Measurements from ENCODE around the gene ARMCX6.
"Not testable (repeated sequence)": the region's sequence is repeated elsewhere in the genome, so short reads cannot be mapped to it uniquely, and the experiment has no call there.

Gene ARMCX6

DNA sequence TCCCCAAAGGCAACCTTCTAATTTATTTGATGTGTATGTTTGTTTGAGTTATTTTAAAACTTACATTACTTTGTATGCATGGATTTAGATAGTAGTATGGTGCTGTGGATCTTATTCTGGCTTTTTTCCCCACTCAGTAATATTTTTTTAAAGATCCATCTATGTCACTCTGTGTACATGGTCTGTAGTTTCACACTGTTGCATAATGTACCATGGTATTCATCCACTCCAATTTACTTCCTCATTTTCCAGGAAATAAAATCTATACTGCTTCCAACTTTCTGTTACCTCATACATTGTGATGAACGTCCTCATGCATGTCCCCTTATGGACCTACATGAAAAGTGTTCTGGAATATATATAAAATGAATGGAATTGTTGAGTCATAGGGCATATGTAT is 24.3 kb upstream of the ARMCX6 start:
- no peak for DNase-seq (ENCODE audit: low read depth, low spot score)
- H3K4me3 ChIP-seq (ENCODE audit: insufficient read length, low read depth): no peak overlapping the region
- no peaks in the 10 kb centered on the region for H3K9me3 ChIP-seq (ENCODE audit: insufficient read depth, low read length)
- TF ChIP-seq YY1 (IDR thresholded peaks at IDR 0.05; ENCODE audit: insufficient read depth, insufficient read length) (no peak), SUZ12 (IDR thresholded peaks at IDR 0.05; ENCODE audit: extremely low read depth, insufficient read depth, insufficient read length) (no peak), ZNF274 (IDR thresholded peaks at IDR 0.05; ENCODE audit: low read depth, low read length) (no peak)
- H3K4me1 ChIP-seq (ENCODE audit: insufficient read depth, insufficient read length): no peaks in the 10 kb centered on the region
- H3K27me3 ChIP-seq (ENCODE audit: insufficient read depth, insufficient read length): no peaks in the 10 kb centered on the region
- H3K9ac ChIP-seq (ENCODE audit: insufficient read length, low read depth): no peak overlapping the region
- no peaks in the 10 kb centered on the region for H3K36me3 ChIP-seq (ENCODE audit: insufficient read depth, insufficient read length, low read length)

DNA sequence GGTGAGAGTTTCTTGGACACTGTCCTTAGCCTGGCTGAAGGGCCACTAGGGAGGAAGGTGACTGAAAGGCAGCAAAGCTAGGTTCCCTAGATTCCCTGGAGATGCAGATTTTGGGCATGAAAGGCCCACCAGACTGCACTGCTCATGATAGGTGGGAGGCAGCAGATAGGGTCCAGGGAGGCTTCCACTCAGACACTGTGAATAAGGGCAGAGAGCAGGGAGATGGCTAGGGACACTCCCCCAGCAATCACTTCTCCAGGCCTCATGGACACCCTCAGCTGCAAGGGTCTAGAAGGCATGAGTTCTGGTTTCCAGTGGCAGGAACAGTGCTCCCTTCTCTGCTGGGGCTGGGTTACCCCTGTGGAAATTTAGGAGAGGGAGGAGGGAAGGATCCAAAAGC is 21.8 kb upstream of the ARMCX6 start:
- no peaks in the 10 kb centered on the region for H3K27me3 ChIP-seq (ENCODE audit: insufficient read depth, insufficient read length)
- H3K4me1 ChIP-seq (ENCODE audit: insufficient read depth, insufficient read length): no peaks in the 10 kb centered on the region
- TF ChIP-seq YY1 (IDR thresholded peaks at IDR 0.05; ENCODE audit: insufficient read depth, insufficient read length): no peak
- TF ChIP-seq ZNF274 (IDR thresholded peaks at IDR 0.05; ENCODE audit: low read depth, low read length): no peak
- no peak for TF ChIP-seq SUZ12 (IDR thresholded peaks at IDR 0.05; ENCODE audit: extremely low read depth, insufficient read depth, insufficient read length)
- H3K4me3 ChIP-seq (ENCODE audit: insufficient read length, low read depth): no peak overlapping the region
- no peak overlapping the region for H3K9ac ChIP-seq (ENCODE audit: insufficient read length, low read depth)
- no peak for DNase-seq (ENCODE audit: low read depth, low spot score)
- H3K36me3 ChIP-seq (ENCODE audit: insufficient read depth, insufficient read length, low read length): no peaks in the 10 kb centered on the region
- no peaks in the 10 kb centered on the region for H3K9me3 ChIP-seq (ENCODE audit: insufficient read depth, low read length)

DNA sequence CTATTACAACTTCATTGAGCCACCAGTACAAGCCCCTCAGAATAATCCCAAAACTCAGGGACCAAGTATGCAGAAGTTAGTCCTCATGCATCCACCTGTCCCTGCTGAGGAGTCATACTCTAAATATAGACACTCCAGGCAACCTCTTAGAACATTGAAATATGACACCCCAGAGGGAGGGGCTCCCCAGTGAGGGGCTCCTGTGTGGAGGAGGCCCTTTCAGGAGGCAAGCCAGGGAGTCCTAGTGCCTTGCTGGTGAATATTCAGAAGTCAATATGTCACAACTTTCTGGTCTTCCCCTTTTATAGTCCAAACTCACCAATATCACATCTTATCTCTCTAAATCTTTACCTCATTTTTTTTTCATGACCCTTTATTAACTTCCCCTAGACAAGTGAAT is 1.6 kb upstream of the ARMCX6 start:
- DNase-seq (ENCODE audit: low read depth, low spot score): peak; percentile 25
- Histone ChIP-seq H3K4me1 (ENCODE audit: insufficient read depth, insufficient read length) (no peaks in the 10 kb centered on the region), H3K9ac (ENCODE audit: insufficient read length, low read depth) (no peak overlapping the region), H3K36me3 (ENCODE audit: insufficient read depth, insufficient read length, low read length) (peaks cover 14% of the 10 kb centered on the region), H3K4me3 (ENCODE audit: insufficient read length, low read depth) (no peak overlapping the region), H3K27me3 (ENCODE audit: insufficient read depth, insufficient read length) (no peaks in the 10 kb centered on the region), H3K9me3 (ENCODE audit: insufficient read depth, low read length) (no peaks in the 10 kb centered on the region)
- TF ChIP-seq YY1 (IDR thresholded peaks at IDR 0.05; ENCODE audit: insufficient read depth, insufficient read length): no peak
- TF ChIP-seq ZNF274 (IDR thresholded peaks at IDR 0.05; ENCODE audit: low read depth, low read length): no peak
- TF ChIP-seq SUZ12 (IDR thresholded peaks at IDR 0.05; ENCODE audit: extremely low read depth, insufficient read depth, insufficient read length): no peak

DNA sequence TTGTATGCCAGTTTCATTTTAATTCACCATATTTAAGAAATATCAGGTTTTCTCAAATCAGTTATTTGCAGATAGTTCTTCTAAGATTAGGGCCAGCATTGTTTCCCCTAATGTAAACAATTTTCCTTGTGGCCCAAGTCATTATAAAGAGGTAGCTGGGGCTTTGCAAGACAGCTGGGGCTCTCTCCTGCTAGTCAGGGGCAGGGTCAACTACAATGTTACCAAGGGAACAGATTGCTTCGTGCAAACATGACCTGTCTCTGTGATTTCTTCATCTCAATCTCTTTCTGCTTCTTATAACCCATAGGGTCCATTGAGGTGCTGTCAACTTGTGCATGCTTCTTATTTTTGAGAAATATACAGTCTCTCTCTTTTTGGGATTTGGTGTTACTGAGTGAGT is 12.1 kb downstream of the ARMCX6 start:
- DNase-seq (ENCODE audit: low read depth, low spot score): no peak
- Histone ChIP-seq H3K4me1 (ENCODE audit: insufficient read depth, insufficient read length) (no peaks in the 10 kb centered on the region), H3K9ac (ENCODE audit: insufficient read length, low read depth) (no peak overlapping the region), H3K27me3 (ENCODE audit: insufficient read depth, insufficient read length) (no peaks in the 10 kb centered on the region), H3K4me3 (ENCODE audit: insufficient read length, low read depth) (no peak overlapping the region), H3K9me3 (ENCODE audit: insufficient read depth, low read length) (no peaks in the 10 kb centered on the region), H3K36me3 (ENCODE audit: insufficient read depth, insufficient read length, low read length) (no peaks in the 10 kb centered on the region)
- TF ChIP-seq ZNF274 (IDR thresholded peaks at IDR 0.05; ENCODE audit: low read depth, low read length): no peak
- TF ChIP-seq SUZ12 (IDR thresholded peaks at IDR 0.05; ENCODE audit: extremely low read depth, insufficient read depth, insufficient read length): no peak
- no peak for TF ChIP-seq YY1 (IDR thresholded peaks at IDR 0.05; ENCODE audit: insufficient read depth, insufficient read length)

DNA sequence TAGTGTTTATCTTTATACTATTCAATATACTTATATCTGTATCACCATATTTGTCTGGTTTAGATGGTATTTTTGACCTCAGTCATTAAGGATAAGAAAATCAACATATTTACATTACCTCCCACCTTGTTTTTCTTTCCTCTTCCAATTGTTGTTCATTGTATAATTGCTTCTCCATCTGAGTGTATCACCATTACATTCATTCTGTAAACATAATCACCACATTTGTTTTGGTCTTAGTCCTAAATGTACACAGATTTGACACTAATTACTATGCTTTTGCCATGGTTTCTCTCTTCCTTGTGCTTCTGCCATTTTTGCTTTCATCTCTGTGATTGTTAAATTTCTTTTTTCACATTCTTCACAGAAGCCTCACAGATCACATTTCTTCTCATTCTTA is 12.7 kb downstream of the ARMCX6 start:
- no peaks in the 10 kb centered on the region for H3K4me1 ChIP-seq (ENCODE audit: insufficient read depth, insufficient read length)
- no peak overlapping the region for H3K4me3 ChIP-seq (ENCODE audit: insufficient read length, low read depth)
- H3K9me3 ChIP-seq (ENCODE audit: insufficient read depth, low read length): no peaks in the 10 kb centered on the region
- no peaks in the 10 kb centered on the region for H3K27me3 ChIP-seq (ENCODE audit: insufficient read depth, insufficient read length)
- TF ChIP-seq YY1 (IDR thresholded peaks at IDR 0.05; ENCODE audit: insufficient read depth, insufficient read length) (no peak), SUZ12 (IDR thresholded peaks at IDR 0.05; ENCODE audit: extremely low read depth, insufficient read depth, insufficient read length) (no peak), ZNF274 (IDR thresholded peaks at IDR 0.05; ENCODE audit: low read depth, low read length) (no peak)
- DNase-seq (ENCODE audit: low read depth, low spot score): no peak
- H3K9ac ChIP-seq (ENCODE audit: insufficient read length, low read depth): no peak overlapping the region
- H3K36me3 ChIP-seq (ENCODE audit: insufficient read depth, insufficient read length, low read length): no peaks in the 10 kb centered on the region

DNA sequence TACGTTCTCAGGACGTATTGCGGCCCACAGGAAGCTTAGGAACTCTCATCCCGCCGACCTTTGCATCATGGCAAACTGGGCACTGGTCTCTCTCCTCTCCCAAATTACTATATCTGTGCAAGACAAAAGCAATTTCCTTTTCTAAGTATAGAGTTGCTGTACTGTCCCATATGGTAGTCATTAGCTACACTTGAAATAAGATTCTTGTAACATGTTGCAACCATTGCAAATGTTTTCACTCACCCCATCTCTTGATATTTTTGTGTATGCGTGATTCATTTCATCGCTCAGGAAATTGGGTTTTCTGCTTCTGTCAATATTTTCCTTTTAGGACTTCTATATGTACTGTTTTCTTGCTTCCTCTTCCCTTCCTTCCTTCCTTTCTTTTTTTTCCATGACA is 15.7 kb downstream of the ARMCX6 start:
- no peak for TF ChIP-seq ZNF274 (IDR thresholded peaks at IDR 0.05; ENCODE audit: low read depth, low read length)
- TF ChIP-seq YY1 (IDR thresholded peaks at IDR 0.05; ENCODE audit: insufficient read depth, insufficient read length): no peak
- TF ChIP-seq SUZ12 (IDR thresholded peaks at IDR 0.05; ENCODE audit: extremely low read depth, insufficient read depth, insufficient read length): no peak
- H3K36me3 ChIP-seq (ENCODE audit: insufficient read depth, insufficient read length, low read length): no peaks in the 10 kb centered on the region

DNA sequence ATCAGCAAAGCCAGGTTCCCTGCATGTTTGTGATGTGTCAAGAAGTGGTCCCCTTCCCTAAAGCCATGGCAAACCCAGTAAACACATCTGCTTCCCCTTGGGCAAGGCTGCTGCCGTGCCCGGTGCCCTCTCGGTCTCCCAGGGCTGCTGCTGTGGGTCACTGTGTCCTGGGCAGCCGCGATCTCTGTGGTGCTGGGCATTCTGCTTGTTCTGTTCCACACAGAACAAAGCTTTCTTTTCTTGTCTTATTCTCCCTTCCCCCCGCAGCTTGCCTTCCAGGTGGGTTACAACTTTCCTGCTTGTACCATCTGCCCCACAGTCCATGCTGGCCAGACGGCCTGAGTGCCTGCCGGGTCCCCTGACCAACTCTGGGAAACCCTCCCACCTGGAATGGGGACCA is 18.2 kb downstream of the ARMCX6 start:
- not testable (repeated sequence) for H3K4me1 ChIP-seq (ENCODE audit: insufficient read depth, insufficient read length); H3K36me3 ChIP-seq (ENCODE audit: insufficient read depth, insufficient read length, low read length); H3K4me3 ChIP-seq (ENCODE audit: insufficient read length, low read depth); DNase-seq (ENCODE audit: low read depth, low spot score); H3K27me3 ChIP-seq (ENCODE audit: insufficient read depth, insufficient read length); H3K9me3 ChIP-seq (ENCODE audit: insufficient read depth, low read length); H3K9ac ChIP-seq (ENCODE audit: insufficient read length, low read depth)

More for the DNA sequence above, 15.7 kb downstream of the ARMCX6 start:
- no peak overlapping the region for H3K9ac ChIP-seq (ENCODE audit: insufficient read length, low read depth)
- no peaks in the 10 kb centered on the region for H3K4me1 ChIP-seq (ENCODE audit: insufficient read depth, insufficient read length)
- H3K27me3 ChIP-seq (ENCODE audit: insufficient read depth, insufficient read length): no peaks in the 10 kb centered on the region
- H3K9me3 ChIP-seq (ENCODE audit: insufficient read depth, low read length): no peaks in the 10 kb centered on the region
- H3K4me3 ChIP-seq (ENCODE audit: insufficient read length, low read depth): no peak overlapping the region
- DNase-seq (ENCODE audit: low read depth, low spot score): no peak

All from NT2/D1 (cell line).